ENCODE results near the gene AMELX.

DNA sequence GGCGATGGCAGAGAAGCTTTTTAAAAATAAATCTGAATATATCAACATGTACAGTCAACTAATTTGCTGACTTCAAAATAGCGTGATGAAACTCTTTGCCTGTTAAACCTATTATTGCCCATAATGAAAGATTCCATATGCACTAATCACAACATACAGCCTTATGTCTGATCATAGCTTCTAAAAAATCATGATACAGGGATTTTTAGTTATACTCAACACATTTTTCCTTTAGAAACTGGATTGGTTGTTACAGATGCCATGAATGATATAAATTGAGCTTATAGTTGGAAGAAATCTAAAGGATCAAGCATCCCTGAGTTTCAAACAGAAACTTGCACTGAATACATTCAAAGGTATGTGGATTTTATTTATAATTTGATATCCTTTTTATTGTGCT is at the start of gene AMELX:
- TF ChIP-seq CTCF (conservative IDR thresholded peaks at IDR 0.05) (no peak), ZFX (IDR thresholded peaks at IDR 0.05) (no peak)

Data from C4-2B (cell line).